IMR-90 (cell line): ENCODE measurements around the gene LGALSL. TPM values are rescaled to one million over a fixed set of nuclear protein-coding genes. Genes with fewer than 3 reads are reported as not detected.

Source experiments
- ATAC-seq: fragments of 200-7000 bp; cut with Tn5 transposase; 2 replicates; pipeline ENCODE4 v1.9.1; 2020; ENCODE audit warnings: low read depth, mild to moderate bottlenecking, moderate library complexity
- BruUV-seq: library from RNA; stranded (reverse); fragments of 400-500 nt; replicated peaks from 2 replicates; lab custom pipeline; 2021; lab: Mats Ljungman, UMichigan
- CTCF ChIA-PET: fragments of 300-600 bp; formaldehyde crosslinking; extraction: SDS; loops from one replicate; lab custom pipeline; 2021; ENCODE audit warnings: antibody characterized with exemption; lab: Yijun Ruan, JAX
- POLR2A ChIA-PET: fragments of 300-600 bp; sonication (Branson Sonifier 250); formaldehyde crosslinking; loops from one replicate; lab custom pipeline; 2022; ENCODE audit warnings: antibody characterized with exemption; ENCODE audit not compliant: unreplicated experiment; lab: Charles Lee
- DNase-seq: peaks from one replicate; pipeline ENCODE4 v3.0.0; 2013
- H2AFZ ChIP-seq: replicated peaks from 2 replicates; pipeline ENCODE3; 2013; ENCODE audit warnings: low read length, mild to moderate bottlenecking; ENCODE audit not compliant: poor library complexity
- H2AK5ac ChIP-seq: 2 replicates; pipeline ENCODE4 v1.6.1; 2013; ENCODE audit warnings: low read depth, low read length, inconsistent platforms
- H2AK9ac ChIP-seq: replicated peaks from 2 replicates; pipeline ENCODE3; 2013; ENCODE audit warnings: mild to moderate bottlenecking, low read depth, low read length, moderate library complexity; ENCODE audit not compliant: poor library complexity
- H2BK120ac ChIP-seq: 2 replicates; pipeline ENCODE4 v1.6.1; 2013; ENCODE audit warnings: low read depth, low read length, inconsistent platforms
- H2BK15ac ChIP-seq: 3 replicates; pipeline ENCODE4 v1.6.1; 2013; ENCODE audit warnings: low read depth, low read length, inconsistent platforms
- H2BK20ac ChIP-seq: 2 replicates; pipeline ENCODE4 v1.6.1; 2013; ENCODE audit warnings: low read depth, mild to moderate bottlenecking, inconsistent platforms, low read length, moderate library complexity
- H2BK5ac ChIP-seq: 2 replicates; pipeline ENCODE4 v1.6.1; 2013; ENCODE audit warnings: mild to moderate bottlenecking, low read depth, low read length, inconsistent platforms; ENCODE audit not compliant: poor library complexity, severe bottlenecking
- H3K14ac ChIP-seq: replicated peaks from 2 replicates; pipeline ENCODE4 v1.6.1; 2013; ENCODE audit warnings: low read depth, low read length, inconsistent platforms
- H3K18ac ChIP-seq: 2 replicates; pipeline ENCODE4 v1.6.1; 2013; ENCODE audit warnings: low read depth, low read length, control low read depth
- H3K23ac ChIP-seq: 2 replicates; pipeline ENCODE4 v1.6.1; 2013; ENCODE audit warnings: low read depth, low read length, inconsistent platforms
- H3K27ac ChIP-seq: 2 replicates; pipeline ENCODE4 v1.5.1; 2013; ENCODE audit warnings: mild to moderate bottlenecking, control low read depth, low read length; ENCODE audit not compliant: insufficient read depth
- H3K27me3 ChIP-seq: 2 replicates; pipeline ENCODE4 v1.6.1; 2013; ENCODE audit warnings: low read length; ENCODE audit not compliant: control insufficient read depth, insufficient read depth
- H3K36me3 ChIP-seq: 2 replicates; pipeline ENCODE4 v1.6.1; 2013; ENCODE audit warnings: low read length, mixed read lengths; ENCODE audit not compliant: control insufficient read depth, insufficient read depth
- H3K4ac ChIP-seq: 2 replicates; pipeline ENCODE4 v1.6.1; 2013; ENCODE audit warnings: low read depth, low read length, inconsistent platforms
- H3K4me1 ChIP-seq: 2 replicates; pipeline ENCODE4 v1.6.1; 2013; ENCODE audit warnings: low read length, mixed read lengths; ENCODE audit not compliant: control insufficient read depth, insufficient read depth
- H3K4me2 ChIP-seq: 2 replicates; pipeline ENCODE4 v1.6.1; 2013; ENCODE audit warnings: low read depth, mild to moderate bottlenecking, control low read depth, low read length, moderate library complexity
- H3K4me3 ChIP-seq: 2 replicates; pipeline ENCODE4 v1.5.1; 2013; ENCODE audit warnings: low read depth, mild to moderate bottlenecking, control low read depth, low read length, moderate library complexity; ENCODE audit not compliant: insufficient read depth
- H3K56ac ChIP-seq: 2 replicates; pipeline ENCODE4 v1.6.1; 2013; ENCODE audit warnings: low read length, inconsistent platforms; ENCODE audit not compliant: insufficient read depth; ENCODE audit errors: extremely low read depth
- H3K79me1 ChIP-seq, 2 experiments: 2 replicates each; pipeline ENCODE4 v1.6.1; 2013; ENCODE audit warnings: low read length in 2 of 2, inconsistent platforms in 1 of 2, low read depth in 1 of 2
- H3K9ac ChIP-seq: 2 replicates; pipeline ENCODE4 v1.6.1; 2013; ENCODE audit warnings: low read depth, low read length, control low read depth
- H3K9me1 ChIP-seq: 2 replicates; pipeline ENCODE4 v1.6.1; 2013; ENCODE audit warnings: low read length, inconsistent platforms; ENCODE audit not compliant: insufficient read depth
- H3K9me3 ChIP-seq: 2 replicates; pipeline ENCODE4 v1.6.1; 2013; ENCODE audit warnings: low read length; ENCODE audit not compliant: control insufficient read depth, insufficient read depth
- H4K20me1 ChIP-seq: 2 replicates; pipeline ENCODE4 v1.6.1; 2013; ENCODE audit warnings: low read length, inconsistent platforms; ENCODE audit not compliant: insufficient read depth
- H4K5ac ChIP-seq: 2 replicates; pipeline ENCODE4 v1.6.1; 2013; ENCODE audit warnings: mild to moderate bottlenecking, low read depth, low read length, control low read depth
- H4K8ac ChIP-seq, 2 experiments: 2 replicates each; pipeline ENCODE4 v1.6.1; 2013; ENCODE audit warnings: low read depth in 2 of 2, low read length in 2 of 2, control low read depth in 1 of 2, inconsistent platforms in 1 of 2
- H4K91ac ChIP-seq: 2 replicates; pipeline ENCODE4 v1.6.1; 2013; ENCODE audit warnings: low read depth, low read length, inconsistent platforms; ENCODE audit not compliant: insufficient read depth
- BHLHE40 ChIP-seq: fragments of 150-350 bp; IDR thresholded peaks from 2 replicates; pipeline ENCODE4 v1.6.1; 2016; ENCODE audit warnings: mild to moderate bottlenecking, low read depth, low read length
- CEBPB ChIP-seq: IDR thresholded peaks from 2 replicates; pipeline ENCODE4 v1.6.1; 2012; ENCODE audit warnings: low read depth, low read length, improper control_type of control experiment
- CHD1 ChIP-seq: IDR thresholded peaks from 2 replicates; pipeline ENCODE4 v1.6.1; 2012; ENCODE audit warnings: low read depth, low read length, improper control_type of control experiment
- FOS ChIP-seq: fragments of 150-350 bp; IDR thresholded peaks from 2 replicates; pipeline ENCODE4 v1.6.1; 2016; ENCODE audit warnings: low read depth, low read length
- MAFK ChIP-seq: IDR thresholded peaks from 2 replicates; pipeline ENCODE4 v1.6.1; 2012; ENCODE audit warnings: low read depth, low read length, improper control_type of control experiment
- MAZ ChIP-seq: IDR thresholded peaks from 2 replicates; pipeline ENCODE4 v1.6.1; 2012; ENCODE audit warnings: low read depth, mild to moderate bottlenecking, low read length, improper control_type of control experiment, moderate library complexity, borderline replicate concordance
- MXI1 ChIP-seq: IDR thresholded peaks from 2 replicates; pipeline ENCODE4 v1.6.1; 2012; ENCODE audit warnings: low read depth, mild to moderate bottlenecking, low read length, moderate library complexity, borderline replicate concordance
- NFE2L2 ChIP-seq: fragments of 150-350 bp; IDR thresholded peaks from 2 replicates; pipeline ENCODE4 v1.6.1; 2016; ENCODE audit warnings: low read depth, mild to moderate bottlenecking, low read length
- POLR2A ChIP-seq: IDR thresholded peaks from 2 replicates; pipeline ENCODE4 v1.6.1; 2012; ENCODE audit warnings: mild to moderate bottlenecking, low read depth, low read length
- RAD21 ChIP-seq: IDR thresholded peaks from 2 replicates; pipeline ENCODE4 v1.6.1; 2012; ENCODE audit warnings: low read length, improper control_type of control experiment
- RCOR1 ChIP-seq: IDR thresholded peaks from 2 replicates; pipeline ENCODE4 v1.6.1; 2012; ENCODE audit warnings: mild to moderate bottlenecking, low read length, improper control_type of control experiment; ENCODE audit not compliant: insufficient replicate concordance
- RFX5 ChIP-seq: IDR thresholded peaks from 2 replicates; pipeline ENCODE4 v1.8.0; 2012; ENCODE audit warnings: low read depth, mild to moderate bottlenecking, low read length, moderate library complexity
- SMC3 ChIP-seq: fragments of 150-350 bp; IDR thresholded peaks from 2 replicates; pipeline ENCODE4 v1.6.1; 2016; ENCODE audit warnings: low read depth, mild to moderate bottlenecking, antibody characterized with exemption, low read length, moderate library complexity
- WGBS, 2 experiments: methylation state at CpG; one replicate each; pipeline versions ENCODE4 v1.1.5 to v1.1.7; 2013; ENCODE audit warnings: missing lambda C conversion rate in 2 of 2; ENCODE audit not compliant: insufficient read length in 1 of 2; ENCODE audit errors: extremely low coverage in 2 of 2; 5-methylcytosine and 5-hydroxymethylcytosine counted together
- dilution Hi-C: fragments of 300-500 bp; cut with HindIII; formaldehyde crosslinking; loops from one replicate; pipeline ENCODE4 v1.14.3; 2018; ENCODE audit warnings: low sequenced_read_pairs; ENCODE audit not compliant: unreplicated experiment
- in situ Hi-C: fragments of 300-500 bp; cut with MboI; formaldehyde crosslinking; loops from 3 replicates; pipeline ENCODE4 v1.14.3; 2019; ENCODE audit warnings: low sequenced_read_pairs, inconsistent platforms, mixed read lengths
- intact Hi-C: fragments of 100-400 bp; cut with micrococcal nuclease; formaldehyde crosslinking; loops from 2 replicates; pipeline ENCODE4 v1.10.0; 2022
- polyA plus RNA-seq, 3 experiments: library from polyadenylated mRNA; depleted of rRNA; stranded (reverse); fragments of >200 nt; gene quantifications; 2 replicates each; pipeline ENCODE4 v1.2.3, GENCODE V29; 2012; ENCODE audit warnings: low replicate concordance in 1 of 3
- total RNA-seq: library from RNA; depleted of rRNA; stranded (reverse); fragments of >200 nt; gene quantifications from 2 replicates; pipeline ENCODE4 v1.2.3, GENCODE V29; 2012
- TF ChIP-seq, protein P1 (sequence below): conservative IDR thresholded peaks from 2 replicates; pipeline ENCODE4 v1.5.1; 2012; ENCODE audit warnings: mild to moderate bottlenecking, low read depth, low read length, improper control_type of control experiment
- TF ChIP-seq, protein P2 (sequence below): fragments of 150-350 bp; IDR thresholded peaks from 2 replicates; pipeline ENCODE4 v1.6.1; 2016; ENCODE audit warnings: low read depth, mild to moderate bottlenecking, low read length, moderate library complexity, borderline replicate concordance
- TF ChIP-seq, protein P3 (sequence below): fragments of 150-350 bp; IDR thresholded peaks from 2 replicates; pipeline ENCODE4 v1.6.1; 2017; ENCODE audit warnings: mild to moderate bottlenecking, antibody characterized with exemption, low read length, low read depth

The LGALSL gene
- total and polyA plus RNA-seq, 2 of the 4 experiments (the other 2 are of a cell fraction) = 0.86 to 2.9 TPM

DNA sequence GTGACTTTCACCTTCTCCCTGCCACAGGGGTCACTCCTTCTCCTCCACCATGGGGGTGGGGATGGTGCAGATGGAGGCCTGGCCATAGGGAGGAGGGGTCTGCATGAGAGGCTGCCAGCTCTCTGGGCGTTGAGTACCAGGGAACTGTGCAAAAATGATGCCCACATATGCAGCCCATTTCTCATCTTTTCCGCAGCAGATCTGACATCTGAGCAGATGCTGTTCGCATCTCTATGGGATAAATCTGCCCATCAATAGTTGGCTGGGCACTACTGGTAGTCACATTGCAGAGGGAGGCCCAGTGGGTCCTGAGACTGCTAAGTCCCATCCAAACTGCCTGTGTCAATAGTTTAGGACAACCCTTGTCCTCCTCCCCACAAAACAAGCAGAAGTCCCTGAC lies 45.9 kb upstream of the LGALSL start:
- H3K27ac ChIP-seq = no peak overlapping the region
- no peak overlapping the region for H2AFZ ChIP-seq
- H3K79me1 ChIP-seq = no peaks in the 10 kb centered on the region
- no peak overlapping the region for H2BK15ac ChIP-seq
- POLR2A ChIA-PET = no interaction called here
- no peak overlapping the region for H3K18ac ChIP-seq
- no peak overlapping the region for H3K4me2 ChIP-seq
- H4K91ac ChIP-seq = no peak overlapping the region
- no peak overlapping the region for H3K4me3 ChIP-seq
- 70% methylated on average over 2 of the region's 3 CpGs; no CpG with 5 or more reads in 1 of the 2 experiments for WGBS, 2 experiments
- H3K9me1 ChIP-seq = no peaks in the 10 kb centered on the region; the same call in 1 of the 2 replicates
- intact Hi-C loops (no loop called here), dilution Hi-C loops (no loop called here), in situ Hi-C loops (no loop called here)
- no peak overlapping the region for H4K5ac ChIP-seq
- no peaks in the 10 kb centered on the region for H4K20me1 ChIP-seq
- H3K9ac ChIP-seq = no peak overlapping the region
- DNase-seq = no peak
- H2BK120ac ChIP-seq = no peak overlapping the region
- H3K4ac ChIP-seq = no peak overlapping the region
- TF ChIP-seq MXI1 = no peak
- TF ChIP-seq POLR2A = no peak
- no peak for TF ChIP-seq RAD21
- TF ChIP-seq CEBPB = no peak
- TF ChIP-seq, protein P1, sequence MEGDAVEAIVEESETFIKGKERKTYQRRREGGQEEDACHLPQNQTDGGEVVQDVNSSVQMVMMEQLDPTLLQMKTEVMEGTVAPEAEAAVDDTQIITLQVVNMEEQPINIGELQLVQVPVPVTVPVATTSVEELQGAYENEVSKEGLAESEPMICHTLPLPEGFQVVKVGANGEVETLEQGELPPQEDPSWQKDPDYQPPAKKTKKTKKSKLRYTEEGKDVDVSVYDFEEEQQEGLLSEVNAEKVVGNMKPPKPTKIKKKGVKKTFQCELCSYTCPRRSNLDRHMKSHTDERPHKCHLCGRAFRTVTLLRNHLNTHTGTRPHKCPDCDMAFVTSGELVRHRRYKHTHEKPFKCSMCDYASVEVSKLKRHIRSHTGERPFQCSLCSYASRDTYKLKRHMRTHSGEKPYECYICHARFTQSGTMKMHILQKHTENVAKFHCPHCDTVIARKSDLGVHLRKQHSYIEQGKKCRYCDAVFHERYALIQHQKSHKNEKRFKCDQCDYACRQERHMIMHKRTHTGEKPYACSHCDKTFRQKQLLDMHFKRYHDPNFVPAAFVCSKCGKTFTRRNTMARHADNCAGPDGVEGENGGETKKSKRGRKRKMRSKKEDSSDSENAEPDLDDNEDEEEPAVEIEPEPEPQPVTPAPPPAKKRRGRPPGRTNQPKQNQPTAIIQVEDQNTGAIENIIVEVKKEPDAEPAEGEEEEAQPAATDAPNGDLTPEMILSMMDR = no peak
- TF ChIP-seq CHD1 = no peak
- TF ChIP-seq, protein P2, sequence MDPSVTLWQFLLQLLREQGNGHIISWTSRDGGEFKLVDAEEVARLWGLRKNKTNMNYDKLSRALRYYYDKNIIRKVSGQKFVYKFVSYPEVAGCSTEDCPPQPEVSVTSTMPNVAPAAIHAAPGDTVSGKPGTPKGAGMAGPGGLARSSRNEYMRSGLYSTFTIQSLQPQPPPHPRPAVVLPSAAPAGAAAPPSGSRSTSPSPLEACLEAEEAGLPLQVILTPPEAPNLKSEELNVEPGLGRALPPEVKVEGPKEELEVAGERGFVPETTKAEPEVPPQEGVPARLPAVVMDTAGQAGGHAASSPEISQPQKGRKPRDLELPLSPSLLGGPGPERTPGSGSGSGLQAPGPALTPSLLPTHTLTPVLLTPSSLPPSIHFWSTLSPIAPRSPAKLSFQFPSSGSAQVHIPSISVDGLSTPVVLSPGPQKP = no peak
- TF ChIP-seq FOS = no peak
- no peak for TF ChIP-seq SMC3
- TF ChIP-seq, protein P3, sequence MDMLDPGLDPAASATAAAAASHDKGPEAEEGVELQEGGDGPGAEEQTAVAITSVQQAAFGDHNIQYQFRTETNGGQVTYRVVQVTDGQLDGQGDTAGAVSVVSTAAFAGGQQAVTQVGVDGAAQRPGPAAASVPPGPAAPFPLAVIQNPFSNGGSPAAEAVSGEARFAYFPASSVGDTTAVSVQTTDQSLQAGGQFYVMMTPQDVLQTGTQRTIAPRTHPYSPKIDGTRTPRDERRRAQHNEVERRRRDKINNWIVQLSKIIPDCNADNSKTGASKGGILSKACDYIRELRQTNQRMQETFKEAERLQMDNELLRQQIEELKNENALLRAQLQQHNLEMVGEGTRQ = no peak
- TF ChIP-seq MAZ = no peak
- TF ChIP-seq BHLHE40 = no peak
- TF ChIP-seq MAFK = no peak
- no peak for TF ChIP-seq RCOR1
- no peak for TF ChIP-seq NFE2L2
- no peak for TF ChIP-seq RFX5
- no peak overlapping the region for H4K8ac ChIP-seq
- H2AK5ac ChIP-seq = no peak overlapping the region
- no TSS peak for BruUV-seq
- H2AK9ac ChIP-seq = no peak overlapping the region
- CTCF ChIA-PET = no interaction called here
- no peak overlapping the region for H3K56ac ChIP-seq
- no peak overlapping the region for H3K14ac ChIP-seq
- peaks cover 26% of the 10 kb centered on the region for H3K27me3 ChIP-seq
- H3K23ac ChIP-seq = no peak overlapping the region
- H2BK20ac ChIP-seq = no peak overlapping the region
- H3K9me3 ChIP-seq = no peaks in the 10 kb centered on the region
- no peaks in the 10 kb centered on the region for H3K36me3 ChIP-seq
- peaks cover 11% of the 10 kb centered on the region; the same call in 1 of the 2 replicates for H3K4me1 ChIP-seq
- ATAC-seq = no peak
- no peak overlapping the region for H2BK5ac ChIP-seq
